HEK293T (cell line): ENCODE measurements around the gene SLC25A28.

Experiments
- BHLHE40 ChIP-seq: fragments of 450-650 bp; IDR thresholded peaks from 2 replicates; pipeline ENCODE4 v1.6.1; 2016; ENCODE audit warnings: mild to moderate bottlenecking, moderate library complexity, borderline replicate concordance
- CTBP1 ChIP-seq: fragments of 450-650 bp; IDR thresholded peaks from 2 replicates; pipeline ENCODE4 v1.6.1; 2016; ENCODE audit warnings: borderline replicate concordance
- FOXA1 ChIP-seq: fragments of 450-650 bp; IDR thresholded peaks from 2 replicates; pipeline ENCODE4 v1.6.1; 2016; ENCODE audit warnings: mild to moderate bottlenecking
- FOXK2 ChIP-seq: fragments of 450-650 bp; IDR thresholded peaks from 2 replicates; pipeline ENCODE4 v1.6.1; 2016; ENCODE audit warnings: mild to moderate bottlenecking
- FOXM1 ChIP-seq: fragments of 450-650 bp; IDR thresholded peaks from 2 replicates; pipeline ENCODE4 v1.6.1; 2017; ENCODE audit warnings: mild to moderate bottlenecking, borderline replicate concordance
- HDGF ChIP-seq: fragments of 450-650 bp; IDR thresholded peaks from 2 replicates; pipeline ENCODE4 v1.6.1; 2017; ENCODE audit warnings: antibody characterized with exemption, borderline replicate concordance
- L3MBTL2 ChIP-seq: fragments of 450-650 bp; conservative IDR thresholded peaks from 2 replicates; pipeline ENCODE4 v1.6.1; 2016; ENCODE audit warnings: mild to moderate bottlenecking
- LEF1 ChIP-seq: fragments of 450-650 bp; IDR thresholded peaks from 2 replicates; pipeline ENCODE4 v1.6.1; 2017; ENCODE audit warnings: mild to moderate bottlenecking, borderline replicate concordance
- NFRKB ChIP-seq: fragments of 450-650 bp; IDR thresholded peaks from 2 replicates; pipeline ENCODE4 v1.6.1; 2016; ENCODE audit warnings: mild to moderate bottlenecking, moderate library complexity
- PKNOX1 ChIP-seq: fragments of 450-650 bp; IDR thresholded peaks from 2 replicates; pipeline ENCODE4 v1.6.1; 2016
- SP1 ChIP-seq: fragments of 450-650 bp; IDR thresholded peaks from 2 replicates; pipeline ENCODE4 v1.6.1; 2017
- SUZ12 ChIP-seq: fragments of 450-650 bp; IDR thresholded peaks from 2 replicates; pipeline ENCODE4 v1.6.1; 2016; ENCODE audit warnings: mild to moderate bottlenecking
- TARDBP ChIP-seq: fragments of 450-650 bp; IDR thresholded peaks from 2 replicates; pipeline ENCODE4 v1.6.1; 2016

- TF ChIP-seq SP1, result no peak
- no peak for TF ChIP-seq TARDBP
- TF ChIP-seq SUZ12, result no peak
- no peak for TF ChIP-seq BHLHE40
- no peak for TF ChIP-seq PKNOX1
- TF ChIP-seq FOXK2, result no peak
- no peak for TF ChIP-seq FOXA1
- TF ChIP-seq CTBP1, result no peak
- TF ChIP-seq NFRKB, result no peak
- no peak for TF ChIP-seq HDGF
- TF ChIP-seq L3MBTL2, result no peak
- no peak for TF ChIP-seq LEF1
- TF ChIP-seq FOXM1, result no peak
Measured at GRCh38 chr10:99617696-99618095, 2.5 kb downstream of the SLC25A28 start.
